Smooth muscle cell (in vitro differentiated cells): ENCODE results near the gene LRRC8B. TPM values are rescaled to one million over a fixed set of nuclear protein-coding genes. Genes with fewer than 3 reads are reported as not detected.
"Not testable (repeated sequence)": the region's sequence is repeated elsewhere in the genome, so short reads cannot be mapped to it uniquely, and the experiment has no call there.

Experiments
- DNase-seq: peaks from one replicate; lab custom pipeline; 2025; ENCODE audit not compliant: unreplicated experiment; lab: John Stamatoyannopoulos, UW
- H2AFZ ChIP-seq: fragments of 200-600 bp; sonication (generic); 2 replicates; pipeline ENCODE4 v1.6.0; 2016; ENCODE audit warnings: antibody characterized with exemption, low read depth, mild to moderate bottlenecking
- H3F3A ChIP-seq: fragments of 200-600 bp; sonication (generic); 2 replicates; pipeline ENCODE4 v1.6.0; 2017; ENCODE audit warnings: antibody characterized with exemption, low read depth
- H3K27ac ChIP-seq: fragments of 200-600 bp; sonication (generic); 2 replicates; pipeline ENCODE4 v1.5.1; 2016; ENCODE audit warnings: low read depth, mild to moderate bottlenecking
- H3K27me3 ChIP-seq: fragments of 200-600 bp; sonication (generic); 2 replicates; pipeline ENCODE4 v1.6.1; 2016; ENCODE audit warnings: low read depth, mild to moderate bottlenecking
- H3K36me3 ChIP-seq: fragments of 200-600 bp; sonication (generic); 2 replicates; pipeline ENCODE4 v1.5.1; 2016; ENCODE audit warnings: low read depth
- H3K4me1 ChIP-seq: fragments of 200-600 bp; sonication (generic); 2 replicates; pipeline ENCODE4 v1.5.1; 2016; ENCODE audit warnings: low read depth
- H3K4me2 ChIP-seq: fragments of 200-600 bp; sonication (generic); 2 replicates; pipeline ENCODE4 v1.6.0; 2016; ENCODE audit warnings: mild to moderate bottlenecking
- H3K4me3 ChIP-seq: fragments of 200-600 bp; sonication (generic); 2 replicates; pipeline ENCODE4 v1.5.1; 2016; ENCODE audit warnings: mild to moderate bottlenecking
- H3K79me2 ChIP-seq: fragments of 200-600 bp; sonication (generic); 2 replicates; pipeline ENCODE4 v1.6.0; 2016; ENCODE audit warnings: low read depth, mild to moderate bottlenecking
- H3K9ac ChIP-seq: fragments of 200-600 bp; sonication (generic); 2 replicates; pipeline ENCODE4 v1.6.0; 2016; ENCODE audit warnings: low read depth
- H3K9me3 ChIP-seq: fragments of 200-600 bp; sonication (generic); replicated peaks from 2 replicates; pipeline ENCODE4 v1.5.1; 2016; ENCODE audit warnings: low read depth
- H4K20me1 ChIP-seq: fragments of 200-600 bp; sonication (generic); 2 replicates; pipeline ENCODE4 v1.6.0; 2016; ENCODE audit warnings: low read depth
- WGBS: methylation state at CpG from one replicate; pipeline ENCODE4 v1.1.7; 2016; ENCODE audit warnings: low lambda C conversion rate; 5-methylcytosine and 5-hydroxymethylcytosine counted together
- polyA plus RNA-seq: library from polyadenylated mRNA; unstranded; fragments of >200 nt; fragmentation: Nextera tagmentation; extraction: Ambion mirVana; gene quantifications from 2 replicates; pipeline ENCODE4 v1.2.1, GENCODE V29; 2016
- total RNA-seq: library from RNA; depleted of rRNA; stranded (reverse); fragments of >200 nt; gene quantifications from 2 replicates; pipeline ENCODE4 v1.2.3, GENCODE V29; 2014
- TF ChIP-seq, protein P1 (sequence below): fragments of 200-600 bp; sonication (generic); IDR thresholded peaks from 2 replicates; pipeline ENCODE4 v1.5.1; 2017; ENCODE audit warnings: borderline replicate concordance, mild to moderate bottlenecking, antibody characterized with exemption; ENCODE audit not compliant: insufficient read depth, poor library complexity, severe bottlenecking

LRRC8B gene
- total and polyA plus RNA-seq, 2 experiments from 2014 or later = 1.5 to 4.6 TPM

DNA sequence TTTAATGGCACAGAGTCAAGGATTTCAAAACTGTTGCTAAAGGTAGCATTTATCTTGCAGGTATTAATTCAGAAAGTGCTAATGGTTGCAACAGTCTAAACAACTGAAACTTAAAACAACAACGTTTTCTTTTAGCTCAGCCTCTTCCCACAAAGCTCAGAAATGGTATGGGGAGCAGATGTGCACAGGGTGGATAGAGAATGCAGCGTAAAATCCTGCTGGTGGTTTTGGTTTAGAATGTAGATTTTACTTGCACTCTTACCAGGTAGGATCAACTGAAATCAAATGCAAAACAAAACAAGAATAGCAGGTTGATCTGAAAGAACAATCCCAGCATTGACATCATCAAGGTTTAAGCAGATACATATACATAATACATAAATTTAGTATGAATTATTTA, 104.5 kb downstream of the LRRC8B start:
- Histone ChIP-seq H2AFZ (no peak overlapping the region), H3K4me3 (no peak overlapping the region), H3K4me2 (no peak overlapping the region), H3K27me3 (no peaks in the 10 kb centered on the region), H4K20me1 (no peaks in the 10 kb centered on the region), H3K4me1 (peaks cover 9% of the 10 kb centered on the region), H3K36me3 (no peaks in the 10 kb centered on the region), H3F3A (peaks cover 2% of the 10 kb centered on the region), H3K9ac (no peak overlapping the region), H3K79me2 (no peaks in the 10 kb centered on the region), H3K9me3 (no peaks in the 10 kb centered on the region), H3K27ac (no peak overlapping the region)
- 86% methylated on average over 2 of the region's 2 CpGs for WGBS
- TF ChIP-seq, protein P1, sequence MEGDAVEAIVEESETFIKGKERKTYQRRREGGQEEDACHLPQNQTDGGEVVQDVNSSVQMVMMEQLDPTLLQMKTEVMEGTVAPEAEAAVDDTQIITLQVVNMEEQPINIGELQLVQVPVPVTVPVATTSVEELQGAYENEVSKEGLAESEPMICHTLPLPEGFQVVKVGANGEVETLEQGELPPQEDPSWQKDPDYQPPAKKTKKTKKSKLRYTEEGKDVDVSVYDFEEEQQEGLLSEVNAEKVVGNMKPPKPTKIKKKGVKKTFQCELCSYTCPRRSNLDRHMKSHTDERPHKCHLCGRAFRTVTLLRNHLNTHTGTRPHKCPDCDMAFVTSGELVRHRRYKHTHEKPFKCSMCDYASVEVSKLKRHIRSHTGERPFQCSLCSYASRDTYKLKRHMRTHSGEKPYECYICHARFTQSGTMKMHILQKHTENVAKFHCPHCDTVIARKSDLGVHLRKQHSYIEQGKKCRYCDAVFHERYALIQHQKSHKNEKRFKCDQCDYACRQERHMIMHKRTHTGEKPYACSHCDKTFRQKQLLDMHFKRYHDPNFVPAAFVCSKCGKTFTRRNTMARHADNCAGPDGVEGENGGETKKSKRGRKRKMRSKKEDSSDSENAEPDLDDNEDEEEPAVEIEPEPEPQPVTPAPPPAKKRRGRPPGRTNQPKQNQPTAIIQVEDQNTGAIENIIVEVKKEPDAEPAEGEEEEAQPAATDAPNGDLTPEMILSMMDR = no peak
- no peak for DNase-seq

- H3K4me2 ChIP-seq, DNase-seq, H4K20me1 ChIP-seq, H3K9me3 ChIP-seq, H3K36me3 ChIP-seq, H3K9ac ChIP-seq, H2AFZ ChIP-seq, H3K27ac ChIP-seq, H3K27me3 ChIP-seq, H3K4me3 ChIP-seq, H3K79me2 ChIP-seq, H3F3A ChIP-seq: not testable (repeated sequence)
- H3K4me1 ChIP-seq = peaks cover 14% of the 10 kb centered on the region
- 100% methylated on average over 2 of the region's 2 CpGs for WGBS
Measured at GRCh38 chr1:89629600-89629999, 105.0 kb downstream of the LRRC8B start.

DNA sequence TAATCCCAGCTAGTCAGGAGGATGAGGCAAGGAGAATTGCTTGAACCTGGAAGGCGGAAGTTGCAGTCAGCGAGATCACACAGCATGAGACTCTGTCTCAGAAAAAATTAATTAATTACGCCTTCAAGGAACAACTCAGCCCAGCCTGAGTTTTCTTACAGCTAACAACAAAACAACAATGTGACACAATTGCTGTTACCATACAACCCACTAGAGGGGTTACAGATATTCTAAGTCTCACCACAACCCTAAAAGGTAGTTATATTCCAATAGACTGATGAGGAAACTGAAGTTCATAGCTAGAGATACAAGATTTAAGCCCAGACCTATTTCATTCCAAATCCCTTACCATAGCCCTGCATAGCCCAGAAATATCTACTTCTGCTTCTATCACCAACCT, 105.4 kb downstream of the LRRC8B start:
- Histone ChIP-seq H3K9me3 (no peaks in the 10 kb centered on the region), H3K79me2 (peaks cover 6% of the 10 kb centered on the region), H3K36me3 (no peaks in the 10 kb centered on the region), H4K20me1 (no peaks in the 10 kb centered on the region), H3K27me3 (peaks cover 5% of the 10 kb centered on the region), H3K4me2 (no peak overlapping the region), H3K4me3 (no peak overlapping the region), H2AFZ (no peak overlapping the region), H3K9ac (no peak overlapping the region), H3F3A (no peaks in the 10 kb centered on the region), H3K27ac (no peak overlapping the region), H3K4me1 (peaks cover 14% of the 10 kb centered on the region)
- TF ChIP-seq, protein P1 = no peak
- no peak for DNase-seq
- 96% methylated on average over 3 of the region's 3 CpGs for WGBS

GRCh38 chr1:89631816-89632656, 107.4 kb downstream of the LRRC8B start:
- Histone ChIP-seq H3K4me1 (peaks cover 14% of the 10 kb centered on the region), H3K36me3 (no peaks in the 10 kb centered on the region), H3K27me3 (peaks cover 5% of the 10 kb centered on the region), H2AFZ (peak overlapping the region; percentile 97), H3K9me3 (no peaks in the 10 kb centered on the region), H3K4me2 (peak overlapping the region; percentile 89), H4K20me1 (no peaks in the 10 kb centered on the region), H3K4me3 (peak overlapping the region; percentile 86), H3F3A (no peaks in the 10 kb centered on the region), H3K9ac (peak overlapping the region; percentile 47), H3K79me2 (peaks cover 6% of the 10 kb centered on the region), H3K27ac (no peak overlapping the region)
- WGBS = 32% methylated on average over 19 of the region's 19 CpGs
- TF ChIP-seq, protein P1 = no peak
- DNase-seq = no peak
